WTC11 (cell line): ENCODE results near the gene FOXP1.

Source experiments
- CDX4 ChIP-seq: fragments of 250-450 bp; sonication (Bioruptor Pico); IDR thresholded peaks from 2 replicates; pipeline ENCODE4 v1.9.0; 2021; ENCODE audit warnings: moderate library complexity, mild to moderate bottlenecking, inconsistent platforms, borderline replicate concordance
- CTCF ChIP-seq: fragments of 200-600 bp; IDR thresholded peaks from 2 replicates; pipeline ENCODE4 v1.8.0; 2022; ENCODE audit warnings: antibody characterized with exemption
- EMX1 ChIP-seq: fragments of 250-450 bp; sonication (Bioruptor Pico); IDR thresholded peaks from 2 replicates; pipeline ENCODE4 v1.8.0; 2021; ENCODE audit warnings: mild to moderate bottlenecking
- FOXK1 ChIP-seq: sonication (generic); formaldehyde crosslinking; IDR thresholded peaks from 2 replicates; pipeline ENCODE4 v1.8.0; 2022; ENCODE audit warnings: mild to moderate bottlenecking, moderate library complexity, missing genetic modification reagents
- HMGXB4 ChIP-seq: sonication (generic); formaldehyde crosslinking; IDR thresholded peaks from 2 replicates; pipeline ENCODE4 v1.8.1; 2023; ENCODE audit warnings: mild to moderate bottlenecking, moderate library complexity, missing genetic modification reagents
- MAX ChIP-seq: sonication (generic); formaldehyde crosslinking; IDR thresholded peaks from 2 replicates; pipeline ENCODE4 v1.8.0; 2022; ENCODE audit warnings: mild to moderate bottlenecking, missing genetic modification reagents
- RELA ChIP-seq: sonication (generic); formaldehyde crosslinking; IDR thresholded peaks from 2 replicates; pipeline ENCODE4 v1.8.1; 2022; ENCODE audit warnings: missing genetic modification reagents, mild to moderate bottlenecking, borderline replicate concordance
- SMAD3 ChIP-seq: sonication (generic); formaldehyde crosslinking; IDR thresholded peaks from 2 replicates; pipeline ENCODE4 v1.8.0; 2022; ENCODE audit warnings: missing genetic modification reagents, mild to moderate bottlenecking, borderline replicate concordance
- USF2 ChIP-seq: sonication (generic); formaldehyde crosslinking; IDR thresholded peaks from 2 replicates; pipeline ENCODE4 v1.8.1; 2023; ENCODE audit warnings: mild to moderate bottlenecking, missing genetic modification reagents, moderate library complexity
- ZBTB21 ChIP-seq: sonication (generic); formaldehyde crosslinking; IDR thresholded peaks from 2 replicates; pipeline ENCODE4 v1.8.1; 2023; ENCODE audit warnings: mild to moderate bottlenecking, missing genetic modification reagents, borderline replicate concordance
- ZNF138 ChIP-seq: sonication (generic); formaldehyde crosslinking; conservative IDR thresholded peaks from 2 replicates; pipeline ENCODE4 v1.8.1; 2022; ENCODE audit warnings: mild to moderate bottlenecking, moderate library complexity, missing genetic modification reagents
- ZNF263 ChIP-seq: sonication (generic); formaldehyde crosslinking; IDR thresholded peaks from 2 replicates; pipeline ENCODE4 v1.8.1; 2022; ENCODE audit warnings: low read depth, mild to moderate bottlenecking, moderate library complexity, missing genetic modification reagents

GRCh38 chr3:71421820-71422566 lies 161.5 kb downstream of the FOXP1 start:
- TF ChIP-seq ZNF263 (no peak), RELA (CRISPR knock-in tag) (no peak), FOXK1 (CRISPR knock-in tag) (no peak), CDX4 (CRISPR knock-in tag) (no peak), MAX (CRISPR knock-in tag) (no peak), CTCF (no peak), SMAD3 (no peak), ZNF138 (CRISPR knock-in tag) (no peak), ZBTB21 (no peak), EMX1 (CRISPR knock-in tag) (no peak), USF2 (CRISPR knock-in tag) (no peak), HMGXB4 (CRISPR knock-in tag) (no peak)
